ENCODE data around the gene CYFIP2. TPM values are rescaled to one million over a fixed set of nuclear protein-coding genes. Genes with fewer than 3 reads are reported as not detected.

CYFIP2 gene
- total and polyA plus RNA-seq, 2 donors from 2014 or later, result 128 to 217 TPM

- FAIRE-seq, result no peak
- intact Hi-C loops (cut with DNase I), result no loop called here
Observed at GRCh38 chr5:157245476-157245875, 20.4 kb upstream of the CYFIP2 start.

DNA sequence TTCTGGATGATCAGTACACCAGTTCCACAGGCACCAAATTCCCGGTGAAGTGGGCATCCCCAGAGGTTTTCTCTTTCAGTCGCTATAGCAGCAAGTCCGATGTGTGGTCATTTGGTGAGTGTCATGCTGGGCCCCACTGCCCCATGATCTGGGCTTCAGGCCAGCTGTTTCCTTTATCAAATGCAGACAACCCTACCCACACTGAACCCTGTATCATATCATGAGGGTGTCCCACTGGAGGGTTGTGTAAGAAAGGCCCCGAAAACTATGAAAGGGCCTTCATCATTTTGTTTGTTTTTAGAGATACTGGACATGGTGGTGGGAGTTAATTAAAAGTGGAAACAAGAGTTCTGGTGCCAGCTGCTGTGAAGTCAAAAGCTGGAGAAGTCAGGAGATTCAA is 20.0 kb upstream of the CYFIP2 start:
- H3K4me3 ChIP-seq (ENCODE audit: low read length in 3 of 3), result no peak overlapping the region
- H3K27me3 ChIP-seq (ENCODE audit: control insufficient read depth, insufficient read depth, low read length), result no peaks in the 10 kb centered on the region
- H3K36me3 ChIP-seq (ENCODE audit: control insufficient read depth in 2 of 3, insufficient read depth in 3 of 3, low read length in 3 of 3), result no peaks in the 10 kb centered on the region
- no peak for DNase-seq
- H3K9ac ChIP-seq (ENCODE audit: low read length in 3 of 3), result no peak overlapping the region
- H3K4me1 ChIP-seq (ENCODE audit: control insufficient read depth in 2 of 3, insufficient read depth in 2 of 3, low read depth in 1 of 3, low read length in 3 of 3), result no peaks in the 10 kb centered on the region
- TF ChIP-seq, protein P1, sequence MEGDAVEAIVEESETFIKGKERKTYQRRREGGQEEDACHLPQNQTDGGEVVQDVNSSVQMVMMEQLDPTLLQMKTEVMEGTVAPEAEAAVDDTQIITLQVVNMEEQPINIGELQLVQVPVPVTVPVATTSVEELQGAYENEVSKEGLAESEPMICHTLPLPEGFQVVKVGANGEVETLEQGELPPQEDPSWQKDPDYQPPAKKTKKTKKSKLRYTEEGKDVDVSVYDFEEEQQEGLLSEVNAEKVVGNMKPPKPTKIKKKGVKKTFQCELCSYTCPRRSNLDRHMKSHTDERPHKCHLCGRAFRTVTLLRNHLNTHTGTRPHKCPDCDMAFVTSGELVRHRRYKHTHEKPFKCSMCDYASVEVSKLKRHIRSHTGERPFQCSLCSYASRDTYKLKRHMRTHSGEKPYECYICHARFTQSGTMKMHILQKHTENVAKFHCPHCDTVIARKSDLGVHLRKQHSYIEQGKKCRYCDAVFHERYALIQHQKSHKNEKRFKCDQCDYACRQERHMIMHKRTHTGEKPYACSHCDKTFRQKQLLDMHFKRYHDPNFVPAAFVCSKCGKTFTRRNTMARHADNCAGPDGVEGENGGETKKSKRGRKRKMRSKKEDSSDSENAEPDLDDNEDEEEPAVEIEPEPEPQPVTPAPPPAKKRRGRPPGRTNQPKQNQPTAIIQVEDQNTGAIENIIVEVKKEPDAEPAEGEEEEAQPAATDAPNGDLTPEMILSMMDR (IDR thresholded peaks at IDR 0.05; ENCODE audit: borderline replicate concordance, extremely low read depth, insufficient read depth), result no peak
- H3K9me3 ChIP-seq (ENCODE audit: control insufficient read depth in 2 of 3, insufficient read depth in 1 of 3, low read length in 3 of 3), result no peaks in the 10 kb centered on the region
- no peak for FAIRE-seq
- intact Hi-C loops (cut with DNase I), result no loop called here
- H3K27ac ChIP-seq (ENCODE audit: low read depth in 2 of 2, low read length in 2 of 2), result no peak overlapping the region

More at GRCh38 chr5:157245476-157245875, 20.4 kb upstream of the CYFIP2 start:
- H3K36me3 ChIP-seq (ENCODE audit: control insufficient read depth in 2 of 3, insufficient read depth in 3 of 3, low read length in 3 of 3), result no peaks in the 10 kb centered on the region
- no peaks in the 10 kb centered on the region for H3K27me3 ChIP-seq (ENCODE audit: control insufficient read depth, insufficient read depth, low read length)
- no peak overlapping the region for H3K27ac ChIP-seq (ENCODE audit: low read depth in 2 of 2, low read length in 2 of 2)
- DNase-seq, result no peak
- no peak overlapping the region for H3K4me3 ChIP-seq (ENCODE audit: low read length in 3 of 3)
- no peaks in the 10 kb centered on the region for H3K9me3 ChIP-seq (ENCODE audit: control insufficient read depth in 2 of 3, insufficient read depth in 1 of 3, low read length in 3 of 3)
- no peak overlapping the region for H3K9ac ChIP-seq (ENCODE audit: low read length in 3 of 3)
- H3K4me1 ChIP-seq (ENCODE audit: control insufficient read depth in 2 of 3, insufficient read depth in 2 of 3, low read depth in 1 of 3, low read length in 3 of 3), result no peaks in the 10 kb centered on the region
- TF ChIP-seq, protein P1 (IDR thresholded peaks at IDR 0.05; ENCODE audit: borderline replicate concordance, extremely low read depth, insufficient read depth), result no peak

GRCh38 chr5:157247267-157247666 is 18.7 kb upstream of the CYFIP2 start:
- FAIRE-seq (no peak), DNase-seq (no peak)
- H3K9ac ChIP-seq (ENCODE audit: low read length in 3 of 3), result no peak overlapping the region
- no peak overlapping the region for H3K27ac ChIP-seq (ENCODE audit: low read depth in 2 of 2, low read length in 2 of 2)
- no peaks in the 10 kb centered on the region for H3K9me3 ChIP-seq (ENCODE audit: control insufficient read depth in 2 of 3, insufficient read depth in 1 of 3, low read length in 3 of 3)
- TF ChIP-seq, protein P1 (IDR thresholded peaks at IDR 0.05; ENCODE audit: borderline replicate concordance, extremely low read depth, insufficient read depth), result no peak
- no peaks in the 10 kb centered on the region for H3K27me3 ChIP-seq (ENCODE audit: control insufficient read depth, insufficient read depth, low read length)
- H3K4me1 ChIP-seq (ENCODE audit: control insufficient read depth in 2 of 3, insufficient read depth in 2 of 3, low read depth in 1 of 3, low read length in 3 of 3), result no peaks in the 10 kb centered on the region
- no peaks in the 10 kb centered on the region for H3K36me3 ChIP-seq (ENCODE audit: control insufficient read depth in 2 of 3, insufficient read depth in 3 of 3, low read length in 3 of 3)
- intact Hi-C loops (cut with DNase I), result no loop called here
- no peak overlapping the region for H3K4me3 ChIP-seq (ENCODE audit: low read length in 3 of 3)

GRCh38 chr5:157248821-157249470 is 17.0 kb upstream of the CYFIP2 start:
- Histone ChIP-seq H3K27ac (ENCODE audit: low read depth in 2 of 2, low read length in 2 of 2) (no peak overlapping the region), H3K9ac (ENCODE audit: low read length in 3 of 3) (no peak overlapping the region), H3K4me3 (ENCODE audit: low read length in 3 of 3) (no peak overlapping the region), H3K4me1 (ENCODE audit: control insufficient read depth in 2 of 3, insufficient read depth in 2 of 3, low read depth in 1 of 3, low read length in 3 of 3) (no peaks in the 10 kb centered on the region), H3K27me3 (ENCODE audit: control insufficient read depth, insufficient read depth, low read length) (no peaks in the 10 kb centered on the region), H3K36me3 (ENCODE audit: control insufficient read depth in 2 of 3, insufficient read depth in 3 of 3, low read length in 3 of 3) (no peaks in the 10 kb centered on the region), H3K9me3 (ENCODE audit: control insufficient read depth in 2 of 3, insufficient read depth in 1 of 3, low read length in 3 of 3) (no peaks in the 10 kb centered on the region)
- TF ChIP-seq, protein P1 (IDR thresholded peaks at IDR 0.05; ENCODE audit: borderline replicate concordance, extremely low read depth, insufficient read depth), result no peak
- DNase-seq (no peak), FAIRE-seq (no peak)
- intact Hi-C loops (cut with DNase I), result no loop called here

Data from kidney (tissue), 14 donors.